ENCODE results near the gene CADM2.

Gene CADM2

GRCh38 chr3:85342915-85343314, 384.1 kb downstream of the CADM2 start:
- DNase-seq: no peak

DNA sequence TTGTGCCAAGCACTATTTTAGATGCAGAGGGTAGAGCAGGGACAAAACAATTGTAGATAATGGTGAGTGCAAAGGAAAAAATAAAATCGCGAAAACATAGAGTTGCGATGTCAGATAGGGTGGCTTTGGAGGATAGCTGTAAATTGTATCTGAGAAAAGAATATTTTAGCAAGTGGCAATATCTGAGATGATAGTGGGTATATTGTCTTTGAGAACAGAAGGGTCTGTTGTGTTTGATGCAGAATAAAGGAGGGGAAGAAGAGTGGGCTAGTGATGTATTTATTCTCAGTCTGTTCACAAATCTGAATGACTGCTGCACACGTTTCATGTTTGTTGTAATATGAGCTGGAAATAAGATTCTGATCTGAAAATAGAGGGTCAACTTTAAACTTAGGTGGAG, 396.8 kb downstream of the CADM2 start:
- no peak for DNase-seq

DNA sequence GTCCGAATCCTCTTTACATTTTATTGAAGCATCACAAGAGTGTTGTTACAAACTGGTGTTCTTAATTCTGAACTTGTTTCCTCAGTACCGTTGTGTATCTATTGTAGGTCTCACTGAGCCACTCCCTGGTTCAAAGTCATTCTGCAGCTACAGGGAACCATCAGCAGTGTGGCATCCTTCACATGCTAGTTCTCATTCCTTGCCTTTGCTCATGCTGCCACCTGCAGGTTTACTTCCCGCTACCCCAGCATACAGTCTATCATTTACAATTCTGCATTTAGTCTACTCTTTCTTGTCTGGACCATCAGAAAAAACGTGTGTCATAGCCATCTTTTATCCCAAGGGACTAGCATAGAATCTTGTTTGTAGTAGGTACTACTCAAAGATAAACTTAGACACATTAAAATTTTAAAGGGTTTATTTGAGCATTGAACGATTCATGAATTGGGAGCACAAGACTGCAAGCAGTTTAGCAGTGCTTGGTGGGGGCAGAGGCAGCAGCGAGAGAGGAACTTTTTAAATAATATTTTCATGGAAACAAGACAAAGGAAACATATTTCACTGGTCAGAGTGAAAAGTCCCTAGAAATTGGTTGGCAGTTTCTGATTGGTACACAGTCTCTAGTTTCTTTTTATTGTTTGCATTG, 402.1 kb downstream of the CADM2 start:
- no peak for DNase-seq

- no peak for DNase-seq
These were observed 405.6 kb downstream of the CADM2 start for GRCh38 chr3:85364296-85364909.

GRCh38 chr3:85370341-85370740, 411.6 kb downstream of the CADM2 start:
- DNase-seq: no peak

GRCh38 chr3:85376131-85376530, 417.3 kb downstream of the CADM2 start:
- no peak for DNase-seq

DNA sequence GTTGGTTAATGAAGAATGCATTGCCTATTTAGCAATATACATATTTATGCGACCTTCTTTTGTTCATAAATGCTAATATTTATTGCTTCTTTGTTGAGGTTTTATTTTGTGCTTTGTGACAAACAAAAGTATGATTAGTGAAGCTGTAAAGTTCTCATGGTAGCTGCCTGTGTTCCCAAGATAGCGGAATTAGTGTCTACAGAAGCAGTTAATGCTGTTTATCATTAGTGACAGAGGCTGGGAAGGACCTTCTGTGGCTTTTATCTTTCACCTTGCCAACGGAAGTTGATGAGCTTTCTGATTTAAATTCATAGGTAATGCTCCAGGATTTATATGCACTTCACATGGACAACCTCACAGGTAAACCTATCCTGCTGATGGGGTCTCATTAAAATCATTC, 418.3 kb downstream of the CADM2 start:
- DNase-seq: no peak

DNA sequence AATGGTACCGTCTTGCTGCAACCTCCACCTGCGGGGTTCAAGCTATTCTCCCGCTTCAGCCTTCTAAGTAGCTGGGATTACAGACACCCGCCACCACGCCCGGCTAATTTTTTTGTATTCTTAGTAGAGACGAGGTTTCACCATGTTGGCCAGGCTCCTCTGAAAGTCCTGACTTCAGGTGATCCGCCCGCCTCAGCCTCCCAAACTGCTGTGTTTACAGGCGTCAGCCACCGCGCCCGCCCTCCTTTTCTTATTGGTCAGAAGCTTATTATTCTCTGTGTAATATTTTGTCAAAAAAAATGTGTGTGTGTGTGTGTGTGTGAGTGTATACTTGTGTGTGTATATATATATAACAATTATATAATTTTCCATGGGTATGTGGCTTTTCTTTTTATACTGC, 425.6 kb downstream of the CADM2 start:
- no peak for DNase-seq

DNA sequence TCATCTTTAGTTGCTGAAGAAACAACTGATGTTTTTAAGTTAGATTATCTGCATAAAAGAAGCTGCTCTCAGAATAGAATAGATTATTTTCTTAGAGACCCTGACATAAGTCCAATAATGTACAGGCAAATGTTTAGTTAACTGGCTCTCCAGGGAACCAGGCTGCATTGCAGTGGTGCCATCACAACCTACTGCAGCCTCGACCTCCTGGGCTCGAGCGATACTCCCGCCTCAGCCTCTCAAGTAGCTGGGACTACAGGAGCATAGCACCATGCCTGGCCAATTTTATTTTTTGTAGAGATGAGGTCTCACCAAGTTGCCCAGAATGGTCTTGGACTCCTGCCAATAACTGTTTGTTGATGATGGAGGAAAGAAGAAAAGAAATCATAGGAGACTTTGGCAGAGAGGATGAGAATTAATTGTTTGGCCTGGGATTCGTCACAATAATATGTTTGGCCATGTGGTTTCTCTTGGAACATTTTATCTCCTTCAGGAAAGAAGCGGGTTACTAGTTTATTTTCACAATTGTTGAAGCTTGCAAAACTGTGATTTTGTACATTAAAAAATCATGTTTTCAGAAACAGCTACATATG, 429.2 kb downstream of the CADM2 start:
- DNase-seq: no peak

- DNase-seq: no peak
These were observed 435.6 kb downstream of the CADM2 start for GRCh38 chr3:85394424-85394823.

GRCh38 chr3:85397434-85397833, 438.6 kb downstream of the CADM2 start:
- no peak for DNase-seq

DNA sequence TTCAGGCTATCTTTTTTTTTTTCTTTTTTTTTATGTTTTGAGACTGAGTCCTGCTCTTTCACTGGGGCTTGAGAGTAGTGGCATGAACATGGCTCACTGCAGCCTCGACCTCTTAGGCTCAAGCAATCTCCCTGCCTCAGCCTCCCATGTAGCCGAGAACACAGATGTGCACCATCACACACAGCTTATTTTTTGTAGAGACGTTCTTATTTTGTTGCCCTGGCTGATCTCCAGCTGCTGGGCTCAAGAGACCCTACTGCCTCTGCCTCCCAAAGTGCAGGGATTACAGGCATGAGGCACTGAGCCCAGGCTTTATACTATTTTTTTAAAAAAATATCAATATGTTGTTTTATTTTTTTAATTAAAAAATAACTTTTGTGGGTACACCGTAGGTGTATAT, 467.3 kb downstream of the CADM2 start:
- DNase-seq: no peak

DNA sequence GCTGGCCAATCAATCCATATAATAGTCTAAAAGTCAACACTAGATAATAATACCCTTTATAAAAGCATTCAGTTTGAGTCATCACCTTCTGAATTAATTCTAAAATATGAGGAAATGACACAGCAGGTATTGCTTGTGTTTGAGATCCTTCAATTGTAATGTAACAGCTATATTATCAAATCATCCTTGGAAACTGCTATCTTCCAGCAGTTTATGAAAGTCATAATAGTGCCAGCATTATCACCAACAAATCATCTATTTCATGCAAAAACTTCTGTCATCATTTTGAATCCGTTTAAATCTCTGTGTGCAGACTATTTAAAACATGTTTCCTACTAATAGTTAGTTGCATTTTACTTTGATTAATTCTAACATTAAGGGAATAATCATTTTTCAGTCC, 468.7 kb downstream of the CADM2 start:
- no peak for DNase-seq

DNA sequence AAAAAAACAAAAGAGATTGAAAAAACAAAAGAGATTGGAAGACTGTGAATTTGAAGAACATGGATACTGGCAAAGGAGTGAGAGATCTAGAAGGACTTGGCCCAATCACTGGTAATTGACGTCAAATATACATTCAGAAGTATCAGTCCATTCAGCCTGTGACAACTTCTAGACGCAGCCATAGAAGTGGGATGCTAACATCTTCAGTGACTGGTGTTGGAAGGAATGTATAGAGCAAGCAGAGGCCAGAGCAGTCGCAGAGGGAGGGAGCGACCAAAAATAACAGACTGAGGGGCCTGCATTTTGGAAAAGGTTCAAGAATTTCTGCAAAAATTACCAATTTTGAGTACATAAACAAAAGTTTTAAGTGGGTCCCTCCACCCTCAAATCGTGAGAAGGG, 473.3 kb downstream of the CADM2 start:
- DNase-seq: no peak

- no peak for DNase-seq
These were observed 474.5 kb downstream of the CADM2 start for GRCh38 chr3:85433319-85433718.

DNA sequence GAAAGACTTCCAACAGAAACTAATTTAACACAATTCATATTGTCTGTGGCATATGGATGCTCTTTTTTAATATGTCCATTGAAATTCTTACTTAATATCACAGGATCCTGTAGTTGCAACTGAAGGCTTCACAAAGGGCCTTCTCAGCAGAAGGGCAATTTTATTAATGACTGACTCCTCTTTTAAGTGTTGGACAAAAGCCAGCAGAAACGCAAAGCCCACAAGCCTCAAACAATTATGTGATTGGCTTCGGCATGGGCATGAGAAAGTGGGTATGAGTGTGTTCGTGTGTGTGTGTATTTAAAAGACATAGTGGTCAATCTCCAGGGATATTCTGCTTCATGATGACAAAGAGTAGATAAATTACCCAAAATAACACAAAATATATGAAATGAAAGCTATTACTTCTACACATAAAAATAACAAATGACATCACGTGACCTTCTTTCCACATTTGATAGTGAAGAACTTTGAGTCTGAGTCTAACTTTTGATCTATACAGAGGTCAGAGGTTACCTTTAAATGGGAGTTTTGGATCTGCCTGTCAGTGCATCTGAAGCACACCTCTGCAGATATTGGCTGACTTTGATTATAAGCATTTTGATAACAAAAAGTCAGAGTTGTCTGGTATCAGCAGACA, 496.9 kb downstream of the CADM2 start:
- no peak for DNase-seq

GRCh38 chr3:85474241-85474640, 515.5 kb downstream of the CADM2 start:
- DNase-seq: no peak

DNA sequence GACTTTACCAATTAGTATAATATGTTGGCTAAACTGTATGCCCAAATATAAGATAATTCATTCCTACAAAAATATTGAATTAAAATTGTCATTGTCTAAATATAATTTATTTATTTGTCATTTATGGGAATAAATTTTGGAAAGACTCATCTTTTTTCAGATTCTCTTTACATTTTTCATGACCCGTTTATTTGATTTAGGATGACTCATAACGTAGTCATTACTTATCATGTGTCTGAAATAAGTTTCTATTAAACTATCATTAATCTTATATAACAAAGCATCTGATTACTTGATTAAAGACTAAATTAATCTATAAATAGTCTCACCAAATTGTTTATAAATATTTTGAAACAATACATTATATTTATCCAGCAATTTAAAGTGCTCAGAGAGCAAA, 516.6 kb downstream of the CADM2 start:
- DNase-seq: no peak

DNA sequence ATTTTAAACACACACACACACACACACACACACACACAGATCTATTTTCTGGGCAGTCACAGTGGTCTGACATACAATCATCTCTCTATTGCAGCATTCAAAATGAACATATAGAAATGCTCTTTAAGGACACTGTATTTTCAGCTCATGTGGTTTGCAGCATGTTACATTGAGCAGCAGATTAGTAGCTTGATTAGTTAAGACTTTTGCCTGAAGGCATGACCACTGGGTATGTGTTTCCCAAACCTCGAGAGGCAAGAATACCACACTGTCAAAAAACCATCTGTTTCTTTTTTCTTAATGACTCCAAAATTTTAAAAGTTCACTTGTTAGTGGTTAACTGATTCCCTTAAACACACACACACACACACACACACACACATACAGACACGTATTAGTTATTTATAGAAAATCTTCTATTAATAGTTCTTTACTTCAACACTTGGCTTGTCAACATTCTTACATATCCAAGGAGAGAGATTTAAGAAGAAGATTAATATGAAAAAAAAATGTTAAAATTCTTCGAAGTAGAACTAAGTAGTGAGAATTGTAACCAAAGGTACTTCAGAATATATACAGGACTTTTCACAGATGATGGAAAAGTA, 518.2 kb downstream of the CADM2 start:
- DNase-seq: no peak

GRCh38 chr3:85481411-85482212, 522.8 kb downstream of the CADM2 start:
- no peak for DNase-seq

- no peak for DNase-seq
These were observed 523.4 kb downstream of the CADM2 start for GRCh38 chr3:85482213-85482490.

DNA sequence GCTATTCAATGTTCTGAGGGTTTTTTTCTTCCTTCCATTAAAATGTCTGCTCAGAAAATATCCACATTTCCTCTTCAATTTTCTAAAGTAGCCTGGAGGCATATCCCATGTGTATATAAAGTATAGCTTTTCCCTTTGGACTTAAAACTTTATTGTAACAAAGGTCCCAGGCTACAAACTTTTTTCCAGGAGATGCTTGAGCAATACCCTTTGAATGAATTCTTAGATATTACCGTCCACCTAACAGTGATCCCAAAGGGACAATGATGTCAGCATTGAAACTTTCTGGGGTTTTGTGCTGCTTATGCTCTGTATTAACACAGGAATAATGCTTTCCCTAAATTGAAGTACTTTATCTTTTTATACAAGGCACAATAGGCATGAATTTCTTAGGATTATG, 525.2 kb downstream of the CADM2 start:
- no peak for DNase-seq

DNA sequence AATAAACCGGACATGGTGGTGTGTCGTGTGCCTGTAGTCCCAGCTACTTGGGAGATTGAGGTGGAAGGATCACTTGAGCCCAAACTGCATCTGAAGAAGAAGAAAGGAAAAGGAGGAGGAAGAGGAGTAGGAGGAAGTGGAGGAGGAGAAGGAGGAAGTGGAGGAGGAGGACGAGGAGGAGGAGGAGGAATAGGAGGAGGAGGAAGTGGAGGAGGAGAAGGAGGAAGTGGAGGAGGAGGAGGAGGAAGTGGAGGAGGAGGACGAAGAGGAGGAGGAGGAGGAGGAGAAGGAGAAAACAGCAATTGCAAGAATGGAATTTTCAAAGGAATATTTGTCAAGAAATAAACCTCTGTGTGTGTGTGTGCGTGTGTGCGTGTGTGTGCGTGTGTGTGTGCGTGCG, 528.6 kb downstream of the CADM2 start:
- no peak for DNase-seq
